H9 (cell line): ENCODE data around the gene NCAM2. TPM values are rescaled to one million over a fixed set of nuclear protein-coding genes. Genes with fewer than 3 reads are reported as not detected.

Experiments
- DNase-seq: peaks from one replicate; pipeline ENCODE4 v3.0.0-alpha.2; 2017
- H2AFZ ChIP-seq: one replicate; pipeline ENCODE4 v1.6.1; 2013; ENCODE audit warnings: mild to moderate bottlenecking, low read length, control low read depth, moderate library complexity
- H2AK5ac ChIP-seq: 2 replicates; pipeline ENCODE4 v1.6.1; 2013; ENCODE audit warnings: low read length, control low read depth, mixed read lengths; ENCODE audit not compliant: insufficient read length
- H2BK120ac ChIP-seq: one replicate; pipeline ENCODE4 v1.6.1; 2013; ENCODE audit warnings: low read depth, mild to moderate bottlenecking, low read length, control low read depth, inconsistent platforms; ENCODE audit not compliant: poor library complexity, severe bottlenecking
- H2BK12ac ChIP-seq: 2 replicates; pipeline ENCODE4 v1.6.1; 2013; ENCODE audit warnings: low read length, control low read depth, mixed read lengths, low read depth; ENCODE audit not compliant: insufficient read length
- H2BK15ac ChIP-seq: 2 replicates; pipeline ENCODE4 v1.6.1; 2013; ENCODE audit warnings: low read depth, low read length, control low read depth
- H2BK20ac ChIP-seq: one replicate; pipeline ENCODE4 v1.6.1; 2013; ENCODE audit warnings: low read depth, mild to moderate bottlenecking, low read length, control low read depth, inconsistent platforms; ENCODE audit not compliant: poor library complexity, severe bottlenecking
- H2BK5ac ChIP-seq: 2 replicates; pipeline ENCODE4 v1.6.1; 2013; ENCODE audit warnings: low read length, control low read depth, mixed read lengths; ENCODE audit not compliant: insufficient read length
- H3K14ac ChIP-seq: 2 replicates; pipeline ENCODE4 v1.6.1; 2013; ENCODE audit warnings: low read length, control low read depth; ENCODE audit not compliant: insufficient read depth
- H3K18ac ChIP-seq: 2 replicates; pipeline ENCODE4 v1.6.1; 2013; ENCODE audit warnings: low read depth, mild to moderate bottlenecking, mixed read lengths, low read length, control low read depth; ENCODE audit not compliant: insufficient read length
- H3K23ac ChIP-seq: 2 replicates; pipeline ENCODE4 v1.6.1; 2013; ENCODE audit warnings: low read length, control low read depth, mixed read lengths, low read depth; ENCODE audit not compliant: insufficient read length
- H3K23me2 ChIP-seq: 2 replicates; pipeline ENCODE4 v1.6.1; 2013; ENCODE audit warnings: low read depth, mild to moderate bottlenecking, mixed read lengths, low read length, control low read depth; ENCODE audit not compliant: insufficient read length, poor library complexity, severe bottlenecking
- H3K27ac ChIP-seq: 2 replicates; pipeline ENCODE4 v1.5.1; 2013; ENCODE audit warnings: low read length, control low read depth, mixed read lengths, low read depth; ENCODE audit not compliant: insufficient read length
- H3K27me3 ChIP-seq: 2 replicates; pipeline ENCODE4 v1.6.1; 2013; ENCODE audit warnings: low read length, control low read depth, inconsistent platforms; ENCODE audit not compliant: insufficient read depth
- H3K4ac ChIP-seq: 2 replicates; pipeline ENCODE4 v1.6.1; 2013; ENCODE audit warnings: low read depth, mild to moderate bottlenecking, control low read depth, inconsistent platforms, low read length, moderate library complexity
- H3K4me1 ChIP-seq: 2 replicates; pipeline ENCODE4 v1.6.1; 2013; ENCODE audit warnings: low read length, control low read depth, inconsistent platforms; ENCODE audit not compliant: insufficient read depth
- H3K4me2 ChIP-seq: 2 replicates; pipeline ENCODE4 v1.6.1; 2013; ENCODE audit warnings: low read length, control low read depth, mixed read lengths; ENCODE audit not compliant: insufficient read length, insufficient read depth
- H3K56ac ChIP-seq: 2 replicates; pipeline ENCODE4 v1.6.1; 2013; ENCODE audit warnings: low read depth, mild to moderate bottlenecking, mixed read lengths, low read length, control low read depth; ENCODE audit not compliant: insufficient read length
- H3K79me1 ChIP-seq: 2 replicates; pipeline ENCODE4 v1.6.1; 2013; ENCODE audit warnings: low read depth, mild to moderate bottlenecking, moderate library complexity, low read length, control low read depth, inconsistent platforms; ENCODE audit not compliant: insufficient read depth, poor library complexity, severe bottlenecking
- H3K79me2 ChIP-seq: 2 replicates; pipeline ENCODE4 v1.6.1; 2013; ENCODE audit warnings: low read length, control low read depth, inconsistent platforms; ENCODE audit not compliant: insufficient read depth
- H3K9ac ChIP-seq: 2 replicates; pipeline ENCODE4 v1.6.1; 2013; ENCODE audit warnings: low read length, control low read depth, mixed read lengths; ENCODE audit not compliant: insufficient read length; ENCODE audit errors: extremely low read depth
- H3K9me3 ChIP-seq: one replicate; pipeline ENCODE4 v1.6.1; 2013; ENCODE audit warnings: low read depth, low read length, inconsistent platforms; ENCODE audit not compliant: control insufficient read depth
- H3T11ph ChIP-seq: one replicate; pipeline ENCODE4 v1.6.1; 2013; ENCODE audit warnings: mild to moderate bottlenecking, low read length, control low read depth, inconsistent platforms
- H4K20me1 ChIP-seq: one replicate; pipeline ENCODE4 v1.6.1; 2013; ENCODE audit not compliant: control insufficient read depth, insufficient read length, insufficient read depth
- H4K5ac ChIP-seq: 2 replicates; pipeline ENCODE4 v1.6.1; 2013; ENCODE audit warnings: low read depth, mild to moderate bottlenecking, mixed read lengths, low read length, control low read depth; ENCODE audit not compliant: insufficient read length
- H4K8ac ChIP-seq: replicated peaks from 2 replicates; pipeline ENCODE4 v1.6.1; 2013; ENCODE audit warnings: low read length, control low read depth, mixed read lengths, low read depth; ENCODE audit not compliant: insufficient read length
- H4K91ac ChIP-seq: 2 replicates; pipeline ENCODE4 v1.6.1; 2013; ENCODE audit warnings: low read depth, mild to moderate bottlenecking, moderate library complexity, mixed read lengths, low read length, control low read depth; ENCODE audit not compliant: insufficient read length
- H3K27ac Mint-ChIP-seq, 3 experiments: 2 replicates in 2 of 3; 3 replicates in 1 of 3; pipeline ENCODE4 v1.8.0; 2020 to 2021; ENCODE audit warnings: mixed read lengths in 3 of 3, mild to moderate bottlenecking in 1 of 3, moderate library complexity in 1 of 3
- H3K27me3 Mint-ChIP-seq: 2 replicates; pipeline ENCODE4 v1.8.0; 2021; ENCODE audit warnings: low read depth, mild to moderate bottlenecking, moderate library complexity, mixed read lengths
- H3K36me3 Mint-ChIP-seq, 3 experiments: 2 replicates in 2 of 3; 3 replicates in 1 of 3; pipeline ENCODE4 v1.8.0; 2020 to 2021; ENCODE audit warnings: low read depth in 3 of 3, mixed read lengths in 3 of 3; ENCODE audit not compliant: insufficient read depth in 1 of 3
- H3K4me1 Mint-ChIP-seq, 2 experiments: 2 replicates each; pipeline ENCODE4 v1.8.0; 2020; ENCODE audit warnings: mixed read lengths in 2 of 2
- H3K4me3 Mint-ChIP-seq, 2 experiments: 2 replicates in 1 of 2; 3 replicates in 1 of 2; pipeline ENCODE4 v1.8.0; 2020 to 2021; ENCODE audit warnings: mild to moderate bottlenecking in 2 of 2, mixed read lengths in 2 of 2, moderate library complexity in 1 of 2
- H3K9me3 Mint-ChIP-seq, 2 experiments: 2 replicates in 1 of 2; 3 replicates in 1 of 2; pipeline ENCODE4 v1.8.0; 2020; ENCODE audit warnings: mild to moderate bottlenecking in 2 of 2, mixed read lengths in 2 of 2, moderate library complexity in 1 of 2
- CTCF ChIP-seq: fragments of 200-600 bp; sonication (generic); conservative IDR thresholded peaks from 3 replicates; pipeline ENCODE4 v1.8.0; 2021; ENCODE audit warnings: antibody characterized with exemption, mild to moderate bottlenecking
- WGBS: extraction: QIAGEN DNeasy Blood & Tissue Kit; methylation state at CpG from one replicate; pipeline ENCODE4 v1.1.7; 2013; ENCODE audit warnings: missing lambda C conversion rate, low lambda C conversion rate, mixed read lengths; ENCODE audit not compliant: insufficient read length; ENCODE audit errors: extremely low coverage; 5-methylcytosine and 5-hydroxymethylcytosine counted together
- total RNA-seq: library from RNA; stranded (reverse); gene quantifications from 2 replicates; pipeline ENCODE4 v1.2.1, GENCODE V29; 2021

Gene NCAM2
- total RNA-seq, 1 experiment from 2014 or later: 2.2 TPM

DNA sequence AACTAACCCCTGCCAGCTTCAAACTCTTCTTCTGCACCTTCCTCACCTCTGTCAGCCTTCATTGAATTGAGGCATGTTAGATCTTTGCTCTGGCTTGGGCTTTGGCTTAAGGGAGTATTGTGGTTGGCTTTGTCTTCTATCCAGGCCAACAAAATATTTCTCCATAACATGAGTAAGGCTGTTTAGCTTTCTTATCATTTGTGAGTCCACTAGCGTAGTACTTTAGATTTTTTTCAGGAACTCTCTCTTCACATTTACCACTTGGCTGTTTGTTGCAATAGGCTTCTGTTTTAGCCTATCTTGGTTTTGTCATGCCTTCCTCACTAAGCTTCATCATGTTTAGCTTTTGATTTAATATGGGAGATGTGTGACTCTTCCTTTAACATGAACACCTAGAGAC is 417.5 kb downstream of the NCAM2 start:
- Mint-ChIP-seq H3K9me3 (no peaks in the 10 kb centered on the region; a peak in 1 of 5 replicates), H3K4me3 (no peak overlapping the region), H3K27ac (no peak overlapping the region), H3K27me3 (no peaks in the 10 kb centered on the region), H3K4me1 (no peaks in the 10 kb centered on the region), H3K36me3 (no peaks in the 10 kb centered on the region)
- H3K23ac ChIP-seq: no peak overlapping the region
- no peaks in the 10 kb centered on the region for H3K9me3 ChIP-seq
- H2BK20ac ChIP-seq: no peak overlapping the region
- H3T11ph ChIP-seq: no peak overlapping the region
- H3K56ac ChIP-seq: no peak overlapping the region
- no peaks in the 10 kb centered on the region for H4K20me1 ChIP-seq
- H2AFZ ChIP-seq: no peak overlapping the region
- no peaks in the 10 kb centered on the region for H3K79me1 ChIP-seq
- WGBS: no CpG with 5 or more reads among the region's 1 CpG
- no peak overlapping the region for H2AK5ac ChIP-seq
- no peak overlapping the region for H2BK12ac ChIP-seq
- H3K4me1 ChIP-seq: no peaks in the 10 kb centered on the region
- TF ChIP-seq CTCF: no peak
- DNase-seq: no peak
- no peak overlapping the region for H2BK5ac ChIP-seq
- H4K8ac ChIP-seq: no peak overlapping the region
- H4K5ac ChIP-seq: no peak overlapping the region
- H3K27ac ChIP-seq: no peak overlapping the region
- no peak overlapping the region for H3K18ac ChIP-seq
- H3K4ac ChIP-seq: no peak overlapping the region
- H2BK15ac ChIP-seq: no peak overlapping the region
- H4K91ac ChIP-seq: no peak overlapping the region
- no peak overlapping the region for H3K9ac ChIP-seq
- no peaks in the 10 kb centered on the region for H3K79me2 ChIP-seq
- no peak overlapping the region for H2BK120ac ChIP-seq
- no peaks in the 10 kb centered on the region for H3K27me3 ChIP-seq
- no peak overlapping the region for H3K4me2 ChIP-seq
- no peak overlapping the region for H3K14ac ChIP-seq
- H3K23me2 ChIP-seq: no peaks in the 10 kb centered on the region
